Activated CD8-positive, alpha-beta memory T cell treated with anti-CD3 and anti-CD28 coated beads for 36 hours (primary cell): Measurements from ENCODE around the gene PDE4D. TPM values are rescaled to one million over a fixed set of nuclear protein-coding genes. Genes with fewer than 3 reads are reported as not detected.
"Not testable (repeated sequence)": the region's sequence is repeated elsewhere in the genome, so short reads cannot be mapped to it uniquely, and the experiment has no call there.

ENCODE experiments used
- CTCF ChIA-PET: fragments of 350-600 bp; sonication (Branson Sonifier 250); formaldehyde crosslinking; loops from one replicate; lab custom pipeline; 2021; ENCODE audit warnings: antibody characterized with exemption; lab: Charles Lee
- POLR2A ChIA-PET: fragments of 350-600 bp; sonication (Branson Sonifier 250); formaldehyde crosslinking; loops from one replicate; lab custom pipeline; 2021; ENCODE audit warnings: antibody characterized with exemption; lab: Charles Lee
- total RNA-seq, 2 experiments: library from RNA; stranded (reverse); gene quantifications; one replicate each; pipeline ENCODE4 v1.2.3, GENCODE V29; 2021

The PDE4D gene
- total RNA-seq, 2 experiments from 2014 or later, result 28.4 to 29.0 TPM

- CTCF ChIA-PET, result interaction anchor here (0.5 kb wide), 1 partner anchor 919 kb away, joined by 4 read pairs; no protein-coding TSS in a partner anchor
- POLR2A ChIA-PET, result no interaction called here
Measured at GRCh38 chr5:59814537-59814872, 79.0 kb downstream of the PDE4D start.

GRCh38 chr5:59813761-59814536 lies 79.6 kb downstream of the PDE4D start:
- POLR2A ChIA-PET, result no interaction called here
- CTCF ChIA-PET, result interaction anchor here (1.5 kb wide), 1 partner anchor 14 kb away, joined by 4 read pairs; no protein-coding TSS in a partner anchor

GRCh38 chr5:59810041-59810440 lies 83.5 kb downstream of the PDE4D start:
- POLR2A ChIA-PET, result no interaction called here

GRCh38 chr5:59807806-59808205 lies 85.7 kb downstream of the PDE4D start:
- POLR2A ChIA-PET, result no interaction called here
- CTCF ChIA-PET, result no interaction called here

More at GRCh38 chr5:59810041-59810440, 83.5 kb downstream of the PDE4D start:
- CTCF ChIA-PET, result interaction anchor here (1.0 to 1.4 kb wide), 6 partner anchors 10 to 420 kb away, joined by 3 to 4 read pairs (median 3); no protein-coding TSS in a partner anchor

GRCh38 chr5:59800347-59800893 lies 93.1 kb downstream of the PDE4D start:
- POLR2A ChIA-PET, result no interaction called here
- CTCF ChIA-PET, result interaction anchor here (1.0 to 1.1 kb wide), 3 partner anchors 10 to 15 kb away, joined by 4 read pairs; no protein-coding TSS in a partner anchor

GRCh38 chr5:59799668-59800346 lies 93.7 kb downstream of the PDE4D start:
- CTCF ChIA-PET, result interaction anchor here (1.0 kb wide), 2 partner anchors 11 to 14 kb away, joined by 4 read pairs; no protein-coding TSS in a partner anchor
- POLR2A ChIA-PET, result no interaction called here

- ChIA-PET POLR2A (no interaction called here), CTCF (no interaction called here)
Measured at GRCh38 chr5:59798862-59799667, 94.5 kb downstream of the PDE4D start.

GRCh38 chr5:59795141-59795540 lies 98.4 kb downstream of the PDE4D start:
- CTCF ChIA-PET, result no interaction called here
- POLR2A ChIA-PET, result no interaction called here

GRCh38 chr5:59792983-59793585 lies 100.4 kb downstream of the PDE4D start:
- CTCF ChIA-PET, result interaction anchor here (0.9 kb wide), 1 partner anchor 907 kb away, joined by 3 read pairs; the partner anchor contains the start of gene DEPDC1B

GRCh38 chr5:59791617-59792016 lies 101.9 kb downstream of the PDE4D start:
- ChIA-PET POLR2A (no interaction called here), CTCF (no interaction called here)

More at GRCh38 chr5:59792983-59793585, 100.4 kb downstream of the PDE4D start:
- POLR2A ChIA-PET, result no interaction called here

- ChIA-PET CTCF (no interaction called here), POLR2A (no interaction called here)
Measured at GRCh38 chr5:59790776-59791475, 102.6 kb downstream of the PDE4D start.

- ChIA-PET CTCF (no interaction called here), POLR2A (no interaction called here)
Measured at GRCh38 chr5:59790376-59790775, 103.2 kb downstream of the PDE4D start.

- CTCF ChIA-PET, result no interaction called here
- POLR2A ChIA-PET, result no interaction called here
Measured at GRCh38 chr5:59789894-59790293, 103.6 kb downstream of the PDE4D start.

GRCh38 chr5:59789197-59789596 lies 104.3 kb downstream of the PDE4D start:
- ChIA-PET CTCF (no interaction called here), POLR2A (no interaction called here)

- ChIA-PET POLR2A (no interaction called here), CTCF (no interaction called here)
Measured at GRCh38 chr5:59786334-59786805, 107.2 kb downstream of the PDE4D start.

GRCh38 chr5:59785676-59786333 lies 107.7 kb downstream of the PDE4D start:
- ChIA-PET POLR2A (no interaction called here), CTCF (interaction anchor here (0.9 kb wide), 1 partner anchor 15 kb away, joined by 4 read pairs; no protein-coding TSS in a partner anchor)

- POLR2A ChIA-PET, result not testable (repeated sequence)
- CTCF ChIA-PET, result interaction anchor here (0.9 kb wide), 1 partner anchor 16 kb away, joined by 4 read pairs; no protein-coding TSS in a partner anchor
Measured at GRCh38 chr5:59784708-59785107, 108.8 kb downstream of the PDE4D start.

GRCh38 chr5:59783264-59783663 lies 110.3 kb downstream of the PDE4D start:
- CTCF ChIA-PET, result no interaction called here
- POLR2A ChIA-PET, result no interaction called here
